ENCODE data around the gene ZRANB2.

The ZRANB2 gene

DNA sequence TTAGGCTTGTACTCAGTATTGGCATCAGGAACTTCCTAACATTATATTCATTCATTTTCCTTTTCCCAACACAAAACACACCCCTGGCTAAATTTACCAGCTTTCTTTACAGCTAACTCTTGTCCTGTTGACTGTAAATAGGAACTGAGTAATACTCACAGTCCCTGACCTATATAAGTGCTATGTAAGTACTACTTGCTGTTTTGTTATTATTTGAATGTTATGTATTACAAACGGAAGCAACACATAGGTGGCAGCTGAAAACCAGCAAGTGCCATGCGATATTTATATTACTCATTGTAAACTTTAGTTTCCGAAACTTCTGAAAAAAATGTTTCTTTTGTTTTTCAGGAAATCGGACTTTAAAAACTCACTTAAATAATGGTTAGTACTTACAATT lies 54.7 kb downstream of the ZRANB2 start:
- DNase-seq = peak; percentile 76

DNA sequence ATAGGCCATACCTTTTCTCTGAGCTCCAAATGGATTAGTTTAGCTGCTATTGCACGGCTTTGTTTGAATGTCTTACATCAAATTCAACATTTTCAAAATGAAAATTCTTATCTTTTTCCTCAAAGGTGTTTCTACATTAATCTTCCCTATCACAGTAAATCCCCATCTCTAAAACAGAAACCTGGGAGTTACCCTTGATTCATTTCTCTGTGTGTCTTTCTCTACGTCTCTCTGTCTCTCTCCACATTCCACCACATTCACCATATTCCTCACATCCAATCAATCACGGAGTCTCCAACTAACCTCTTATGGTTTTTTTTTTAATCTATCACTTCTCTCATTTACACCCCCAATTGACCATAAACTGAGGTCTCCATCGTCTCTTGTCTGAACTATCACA lies 57.3 kb downstream of the ZRANB2 start:
- no peak for DNase-seq

DNA sequence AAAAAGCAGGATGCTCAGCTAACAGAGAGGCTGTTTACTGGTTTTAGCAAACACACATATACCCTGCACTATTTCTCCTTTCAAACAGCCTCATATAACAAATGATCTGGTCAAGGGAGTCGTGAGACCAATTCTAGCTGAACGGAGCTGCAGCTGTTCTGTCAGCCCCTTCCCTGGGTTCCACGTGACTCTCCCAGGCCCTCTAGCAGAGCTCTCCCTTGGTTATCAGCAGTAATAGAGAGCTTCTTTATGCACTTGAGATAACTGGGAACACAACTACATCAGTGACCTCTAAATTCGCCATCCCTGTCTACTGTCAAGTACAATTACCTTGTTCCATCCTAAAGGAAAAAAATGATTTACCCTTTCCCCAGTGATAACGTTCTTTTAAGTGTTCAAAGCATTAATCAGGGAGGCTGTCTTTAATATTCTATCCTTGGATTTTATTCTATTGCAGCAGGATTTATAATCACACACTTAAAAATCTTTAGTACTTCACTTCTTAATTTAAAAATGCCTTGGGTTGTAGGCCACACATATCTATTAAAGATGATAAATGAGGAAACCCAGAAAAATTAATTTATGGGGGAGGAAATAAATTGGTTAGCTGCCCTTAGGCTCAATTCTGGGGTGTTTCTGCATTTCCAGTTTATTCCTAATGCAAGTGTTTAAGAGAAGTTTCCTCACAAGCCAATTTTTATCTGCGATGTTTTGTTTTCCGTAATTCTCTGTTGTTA lies 61.4 kb downstream of the ZRANB2 start:
- DNase-seq = no peak

DNA sequence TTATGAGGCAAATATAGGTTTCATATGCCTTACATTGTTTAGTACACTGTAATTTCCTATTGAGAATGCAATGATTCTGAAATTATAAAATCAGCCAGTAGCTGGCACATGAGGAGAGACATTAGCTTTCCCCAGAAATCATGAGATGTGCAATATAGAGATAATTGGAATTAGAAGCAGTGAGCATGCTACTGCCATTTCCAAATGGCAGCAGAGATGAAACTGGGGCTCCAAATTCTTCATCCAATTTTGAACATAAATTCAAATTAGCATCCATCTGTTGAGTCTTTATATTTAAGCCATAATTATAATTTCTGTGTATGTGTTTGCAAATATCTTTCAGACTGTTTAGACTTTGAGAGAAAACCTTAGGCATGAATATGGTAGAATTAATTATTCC lies 62.0 kb downstream of the ZRANB2 start:
- DNase-seq = no peak

DNA sequence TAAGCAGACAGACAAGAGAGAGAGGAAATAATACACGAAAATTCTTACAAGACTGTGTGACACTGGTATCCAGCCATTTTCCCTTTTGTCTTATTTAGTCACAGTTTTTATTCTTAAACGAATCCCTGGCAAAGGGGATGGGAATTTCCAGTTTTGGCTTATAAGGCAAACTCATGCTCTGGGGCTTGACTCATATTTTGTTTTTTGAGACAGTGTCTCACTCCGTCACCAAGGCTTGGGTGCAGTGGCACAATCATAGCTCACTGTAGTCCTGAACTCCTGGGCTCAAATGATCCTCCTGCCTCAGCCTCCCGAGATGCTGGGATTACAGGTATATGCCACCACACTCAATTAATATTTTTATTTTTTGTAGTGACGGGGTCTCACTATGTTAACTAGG lies 65.1 kb downstream of the ZRANB2 start:
- no peak for DNase-seq

DNA sequence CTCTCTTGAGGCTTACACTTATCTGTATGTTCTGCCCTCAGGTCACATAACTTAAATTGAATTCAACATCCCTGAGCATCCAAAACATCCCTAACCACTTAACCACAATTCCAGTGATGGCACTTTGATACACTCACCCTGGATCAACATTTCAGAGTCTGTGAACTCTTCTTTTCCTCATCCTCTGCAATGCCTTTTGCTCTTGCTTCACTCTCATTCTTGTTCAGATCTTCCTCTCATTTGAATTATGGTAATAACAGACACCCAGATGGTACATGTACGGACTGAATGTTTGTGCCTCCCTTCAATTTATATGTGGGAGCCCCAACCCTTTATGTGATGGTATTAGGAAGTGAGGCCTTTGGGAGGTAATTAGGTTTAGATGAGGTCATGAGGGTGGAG lies 66.7 kb downstream of the ZRANB2 start:
- DNase-seq = no peak

Measured in DMS53 (cell line).